IPS-15b (cell line): ENCODE data around the gene MAS1L.

ENCODE experiments used
- H3K27me3 ChIP-seq: one replicate; pipeline ENCODE4 v1.6.1; 2013; ENCODE audit warnings: low read length; ENCODE audit not compliant: control insufficient read depth, insufficient read depth
- H3K36me3 ChIP-seq: one replicate; pipeline ENCODE4 v1.6.1; 2013; ENCODE audit warnings: low read length; ENCODE audit not compliant: control insufficient read depth, insufficient read depth
- H3K4me1 ChIP-seq: one replicate; pipeline ENCODE4 v1.6.1; 2013; ENCODE audit warnings: mild to moderate bottlenecking, low read length; ENCODE audit not compliant: control insufficient read depth, insufficient read depth
- H3K4me3 ChIP-seq: one replicate; pipeline ENCODE4 v1.5.1; 2013; ENCODE audit warnings: low read depth, low read length
- H3K9ac ChIP-seq: one replicate; pipeline ENCODE4 v1.6.1; 2013; ENCODE audit warnings: low read depth, mild to moderate bottlenecking, low read length
- H3K9me3 ChIP-seq: one replicate; pipeline ENCODE4 v1.6.1; 2013; ENCODE audit warnings: mild to moderate bottlenecking, low read length; ENCODE audit not compliant: control insufficient read depth, insufficient read depth

Gene MAS1L, protein sequence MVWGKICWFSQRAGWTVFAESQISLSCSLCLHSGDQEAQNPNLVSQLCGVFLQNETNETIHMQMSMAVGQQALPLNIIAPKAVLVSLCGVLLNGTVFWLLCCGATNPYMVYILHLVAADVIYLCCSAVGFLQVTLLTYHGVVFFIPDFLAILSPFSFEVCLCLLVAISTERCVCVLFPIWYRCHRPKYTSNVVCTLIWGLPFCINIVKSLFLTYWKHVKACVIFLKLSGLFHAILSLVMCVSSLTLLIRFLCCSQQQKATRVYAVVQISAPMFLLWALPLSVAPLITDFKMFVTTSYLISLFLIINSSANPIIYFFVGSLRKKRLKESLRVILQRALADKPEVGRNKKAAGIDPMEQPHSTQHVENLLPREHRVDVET

GRCh38 chr6:29487660-29488059 lies at the start of gene MAS1L:
Gene MAS1L (minus strand): TSS chr6:29487956. CDS start chr6:29487902, 54 bp downstream.
- H3K27me3 ChIP-seq = no peaks in the 10 kb centered on the region
- H3K36me3 ChIP-seq = no peaks in the 10 kb centered on the region
- no peak within 1 kb of the TSS for H3K9ac ChIP-seq
- no peak within 1 kb of the TSS for H3K4me3 ChIP-seq
- no peaks in the 10 kb centered on the region for H3K4me1 ChIP-seq
- no peaks in the 10 kb centered on the region for H3K9me3 ChIP-seq

DNA sequence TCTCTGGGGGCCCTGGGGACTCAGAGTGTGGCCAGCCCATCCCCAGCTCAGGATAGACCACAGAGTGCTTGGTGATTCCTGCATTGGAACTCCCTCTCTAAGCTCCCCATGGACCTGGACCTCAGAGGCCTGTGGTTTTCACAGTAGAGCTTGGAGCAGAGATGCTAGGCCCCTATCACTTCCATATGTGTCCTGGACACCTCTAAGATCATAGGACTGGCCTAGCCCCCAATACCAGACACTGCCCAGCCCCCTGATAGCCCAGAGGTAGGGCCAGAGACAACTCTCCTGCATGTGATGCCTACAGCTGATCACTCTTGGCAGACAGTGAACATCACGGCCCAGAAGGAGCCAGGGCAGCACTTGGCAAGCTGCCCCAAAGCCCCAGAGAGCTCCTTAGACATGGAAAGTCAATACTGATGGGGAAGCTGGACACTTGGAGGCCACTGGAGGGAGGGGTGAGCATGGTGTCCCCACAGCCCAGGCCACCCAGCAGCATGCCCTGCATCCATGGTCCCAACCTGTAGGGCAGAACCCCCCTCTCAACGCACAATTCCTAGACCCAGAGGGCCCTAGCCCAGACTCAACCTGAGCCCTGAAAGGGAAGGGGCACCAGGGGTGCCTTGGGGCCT lies 44.7 kb upstream of the MAS1L start:
- H3K36me3 ChIP-seq = no peaks in the 10 kb centered on the region
- H3K9ac ChIP-seq = no peak overlapping the region
- H3K4me1 ChIP-seq = no peaks in the 10 kb centered on the region
- no peaks in the 10 kb centered on the region for H3K9me3 ChIP-seq
- no peaks in the 10 kb centered on the region for H3K27me3 ChIP-seq
- H3K4me3 ChIP-seq = no peak overlapping the region

GRCh38 chr6:29531668-29532067 lies 43.9 kb upstream of the MAS1L start:
- no peak overlapping the region for H3K4me3 ChIP-seq
- H3K9me3 ChIP-seq = no peaks in the 10 kb centered on the region
- no peaks in the 10 kb centered on the region for H3K36me3 ChIP-seq
- no peaks in the 10 kb centered on the region for H3K27me3 ChIP-seq
- H3K4me1 ChIP-seq = no peaks in the 10 kb centered on the region
- H3K9ac ChIP-seq = no peak overlapping the region

GRCh38 chr6:29530671-29531310 lies 43.0 kb upstream of the MAS1L start:
- no peak overlapping the region for H3K4me3 ChIP-seq
- no peaks in the 10 kb centered on the region for H3K4me1 ChIP-seq
- H3K36me3 ChIP-seq = no peaks in the 10 kb centered on the region
- H3K9me3 ChIP-seq = no peaks in the 10 kb centered on the region
- no peaks in the 10 kb centered on the region for H3K27me3 ChIP-seq
- peak overlapping the region; percentile 50 for H3K9ac ChIP-seq

GRCh38 chr6:29529956-29530355 lies 42.2 kb upstream of the MAS1L start:
- H3K36me3 ChIP-seq = no peaks in the 10 kb centered on the region
- H3K9me3 ChIP-seq = no peaks in the 10 kb centered on the region
- H3K27me3 ChIP-seq = no peaks in the 10 kb centered on the region
- no peak overlapping the region for H3K4me3 ChIP-seq
- H3K9ac ChIP-seq = no peak overlapping the region
- peaks cover under 1% of the 10 kb centered on the region for H3K4me1 ChIP-seq

DNA sequence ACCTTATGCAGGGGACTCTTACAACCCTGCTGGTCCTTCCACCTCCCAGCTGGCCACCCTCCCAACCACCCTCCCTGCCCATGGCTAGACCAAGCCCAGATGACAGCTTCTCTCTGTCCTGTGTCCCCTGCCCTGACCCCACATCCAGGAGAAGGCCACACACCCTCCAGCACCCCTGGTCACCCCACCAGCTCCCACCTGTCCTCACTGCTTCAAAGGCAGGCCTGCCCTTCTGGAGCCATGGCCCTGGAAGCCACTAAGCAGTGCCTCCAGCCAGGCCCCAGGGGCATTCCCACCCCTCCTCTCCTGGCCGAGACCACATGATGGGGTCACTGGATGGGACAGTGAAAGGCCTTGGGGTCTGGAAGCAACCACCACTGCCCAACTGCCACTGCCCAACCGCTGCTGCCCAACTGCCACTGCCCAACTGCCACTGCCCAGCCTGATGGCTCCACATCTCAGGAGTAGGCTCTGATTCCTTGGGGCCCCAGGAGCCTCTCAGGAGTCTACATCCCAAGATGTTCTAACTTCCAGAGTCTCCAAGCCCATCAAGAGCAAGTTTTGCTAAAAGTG lies 41.3 kb upstream of the MAS1L start:
- H3K27me3 ChIP-seq = no peaks in the 10 kb centered on the region
- H3K36me3 ChIP-seq = no peaks in the 10 kb centered on the region
- H3K4me1 ChIP-seq = peaks cover 8% of the 10 kb centered on the region
- H3K9ac ChIP-seq = no peak overlapping the region
- H3K9me3 ChIP-seq = no peaks in the 10 kb centered on the region
- H3K4me3 ChIP-seq = no peak overlapping the region

DNA sequence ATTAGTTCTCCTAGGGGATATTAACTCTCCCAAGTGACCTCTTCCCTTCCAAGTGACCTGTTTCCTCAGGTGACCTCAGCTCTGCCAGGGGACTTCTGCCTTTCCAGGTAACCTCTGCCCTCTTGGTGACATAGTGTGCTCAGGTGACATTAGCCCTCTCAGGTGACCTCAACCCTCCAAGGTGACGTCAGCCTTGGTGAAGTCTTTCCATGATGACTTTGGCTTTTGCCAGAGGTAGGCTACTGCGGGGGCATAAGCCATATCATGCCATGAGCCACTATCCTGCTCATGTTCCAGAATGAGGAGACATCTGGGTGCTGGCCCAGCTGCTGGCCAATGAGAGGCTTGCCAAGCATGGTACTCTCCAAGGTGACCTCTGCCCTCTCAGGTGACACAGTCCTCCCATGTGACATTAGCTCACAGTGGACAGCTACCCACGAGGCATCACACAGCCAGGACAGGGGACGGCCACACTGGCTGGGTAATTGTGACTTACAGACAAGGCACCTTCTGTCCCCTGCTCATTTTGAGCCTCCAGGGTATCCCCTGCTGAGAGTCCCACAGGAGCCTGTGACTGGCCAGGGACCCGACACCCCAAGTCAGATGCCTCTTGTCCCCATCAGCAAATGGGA lies 40.7 kb upstream of the MAS1L start:
- Histone ChIP-seq H3K4me1 (peaks cover 8% of the 10 kb centered on the region), H3K9ac (no peak overlapping the region), H3K4me3 (no peak overlapping the region), H3K9me3 (peaks cover 5% of the 10 kb centered on the region), H3K27me3 (no peaks in the 10 kb centered on the region), H3K36me3 (no peaks in the 10 kb centered on the region)

DNA sequence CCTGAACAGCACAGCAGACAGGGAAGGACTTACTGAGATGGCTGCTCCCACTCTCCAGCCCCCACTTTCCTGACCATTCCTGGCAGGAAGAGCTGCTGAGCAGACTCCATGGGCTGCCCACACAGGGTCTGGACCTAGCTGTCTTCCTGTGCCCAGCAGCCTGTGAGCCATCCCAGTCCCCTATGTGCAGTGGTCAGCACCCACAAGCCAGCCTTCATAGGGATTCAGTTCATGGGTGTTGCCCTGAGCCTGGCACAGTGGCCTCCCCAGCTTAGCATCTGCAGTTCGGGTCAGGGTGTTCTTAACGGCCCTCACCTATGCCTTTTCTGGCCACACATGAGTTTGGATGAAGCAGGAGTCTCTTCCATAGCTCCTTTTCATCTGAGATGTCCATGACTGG lies 39.8 kb upstream of the MAS1L start:
- H3K9me3 ChIP-seq = peaks cover 9% of the 10 kb centered on the region
- H3K27me3 ChIP-seq = no peaks in the 10 kb centered on the region
- H3K4me1 ChIP-seq = peaks cover 8% of the 10 kb centered on the region
- no peak overlapping the region for H3K4me3 ChIP-seq
- no peak overlapping the region for H3K9ac ChIP-seq
- H3K36me3 ChIP-seq = no peaks in the 10 kb centered on the region

- Histone ChIP-seq H3K9me3 (peaks cover 12% of the 10 kb centered on the region), H3K36me3 (no peaks in the 10 kb centered on the region), H3K4me1 (peaks cover 8% of the 10 kb centered on the region), H3K27me3 (no peaks in the 10 kb centered on the region), H3K9ac (no peak overlapping the region), H3K4me3 (no peak overlapping the region)
Measured at GRCh38 chr6:29527126-29527525, 39.4 kb upstream of the MAS1L start.

- peaks cover 8% of the 10 kb centered on the region for H3K4me1 ChIP-seq
- no peak overlapping the region for H3K4me3 ChIP-seq
- H3K27me3 ChIP-seq = no peaks in the 10 kb centered on the region
- H3K9me3 ChIP-seq = peaks cover 12% of the 10 kb centered on the region
- H3K36me3 ChIP-seq = no peaks in the 10 kb centered on the region
- H3K9ac ChIP-seq = no peak overlapping the region
Measured at GRCh38 chr6:29525311-29525639, 37.5 kb upstream of the MAS1L start.

DNA sequence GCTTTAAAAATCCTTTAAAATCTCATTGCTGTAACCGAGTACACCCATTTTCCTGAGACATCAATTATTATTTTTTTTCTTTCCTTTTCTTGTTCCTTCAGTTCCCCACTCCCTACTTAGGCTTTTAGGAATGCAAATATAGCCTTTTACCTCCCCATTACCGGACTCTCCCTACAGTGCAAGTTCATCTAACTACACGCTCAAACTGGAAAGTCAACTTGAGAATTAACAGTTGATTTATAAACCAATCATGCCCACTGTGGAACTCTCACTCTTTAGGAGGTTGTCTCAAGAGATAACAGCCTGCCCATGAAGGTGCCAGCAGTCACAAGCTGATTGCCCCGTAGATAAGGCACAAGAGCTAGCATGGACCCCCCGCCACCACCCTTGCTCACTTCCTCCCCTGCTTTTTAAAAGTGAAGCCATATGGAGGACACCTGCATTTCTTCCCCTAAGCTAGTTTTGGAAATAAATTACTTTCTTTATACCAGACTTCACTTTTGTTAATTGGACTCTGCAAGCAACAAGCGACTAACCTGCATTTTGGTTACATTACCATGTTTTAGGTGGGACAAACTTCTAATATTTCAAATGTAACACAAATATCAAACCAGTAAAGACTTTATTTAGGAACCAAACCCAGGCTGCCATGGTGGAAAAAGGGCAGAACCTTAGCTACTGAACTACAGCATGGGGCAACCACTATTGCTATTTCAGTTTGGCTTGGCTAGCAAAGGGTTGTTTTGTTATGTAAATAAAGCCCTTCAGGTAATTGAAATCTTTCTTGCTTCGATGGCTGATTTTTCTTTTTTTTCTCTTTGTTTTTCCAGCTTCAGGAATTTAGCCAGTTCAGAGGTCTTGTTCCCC lies 36.9 kb upstream of the MAS1L start:
- peaks cover 12% of the 10 kb centered on the region for H3K9me3 ChIP-seq
- no peaks in the 10 kb centered on the region for H3K36me3 ChIP-seq
- H3K9ac ChIP-seq = no peak overlapping the region
- H3K4me3 ChIP-seq = no peak overlapping the region
- peaks cover 8% of the 10 kb centered on the region for H3K4me1 ChIP-seq
- H3K27me3 ChIP-seq = no peaks in the 10 kb centered on the region
